D721Med (cell line): ENCODE results near the gene SMYD1.

Experiments used
- DNase-seq: peaks from one replicate; pipeline ENCODE4 v3.0.0; 2011; ENCODE audit warnings: low spot score; ENCODE audit not compliant: insufficient read length
- FAIRE-seq: peaks from 2 replicates; lab custom pipeline; 2011; peaks lifted over from hg19 to GRCh38; lab: Jason Lieb, UNC
- TF ChIP-seq, protein P1 (sequence below): IDR thresholded peaks from 2 replicates; pipeline ENCODE4 v1.5.1; 2012; ENCODE audit warnings: mild to moderate bottlenecking, control low read depth; ENCODE audit not compliant: insufficient read depth; ENCODE audit errors: missing control alignments

SMYD1 gene

DNA sequence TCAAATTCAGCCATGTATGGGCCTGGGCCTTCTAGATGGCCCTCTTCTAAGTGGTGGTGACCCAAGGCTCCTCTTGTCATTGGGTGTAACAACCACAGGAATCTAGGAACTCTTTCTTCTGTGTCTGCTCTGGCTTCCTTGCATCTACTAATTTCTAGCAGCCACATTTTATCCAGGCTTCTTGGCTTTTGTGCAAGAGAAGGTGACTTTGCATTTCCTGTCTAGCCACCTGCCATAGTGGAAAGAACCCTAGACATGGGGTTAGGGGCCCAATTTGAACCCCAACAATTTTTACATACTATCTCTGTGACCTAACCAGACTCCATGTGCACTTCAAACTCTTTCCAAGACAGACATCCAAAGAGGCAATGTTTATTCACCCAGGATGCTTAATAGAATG, 25.1 kb downstream of the SMYD1 start:
- TF ChIP-seq, protein P1, sequence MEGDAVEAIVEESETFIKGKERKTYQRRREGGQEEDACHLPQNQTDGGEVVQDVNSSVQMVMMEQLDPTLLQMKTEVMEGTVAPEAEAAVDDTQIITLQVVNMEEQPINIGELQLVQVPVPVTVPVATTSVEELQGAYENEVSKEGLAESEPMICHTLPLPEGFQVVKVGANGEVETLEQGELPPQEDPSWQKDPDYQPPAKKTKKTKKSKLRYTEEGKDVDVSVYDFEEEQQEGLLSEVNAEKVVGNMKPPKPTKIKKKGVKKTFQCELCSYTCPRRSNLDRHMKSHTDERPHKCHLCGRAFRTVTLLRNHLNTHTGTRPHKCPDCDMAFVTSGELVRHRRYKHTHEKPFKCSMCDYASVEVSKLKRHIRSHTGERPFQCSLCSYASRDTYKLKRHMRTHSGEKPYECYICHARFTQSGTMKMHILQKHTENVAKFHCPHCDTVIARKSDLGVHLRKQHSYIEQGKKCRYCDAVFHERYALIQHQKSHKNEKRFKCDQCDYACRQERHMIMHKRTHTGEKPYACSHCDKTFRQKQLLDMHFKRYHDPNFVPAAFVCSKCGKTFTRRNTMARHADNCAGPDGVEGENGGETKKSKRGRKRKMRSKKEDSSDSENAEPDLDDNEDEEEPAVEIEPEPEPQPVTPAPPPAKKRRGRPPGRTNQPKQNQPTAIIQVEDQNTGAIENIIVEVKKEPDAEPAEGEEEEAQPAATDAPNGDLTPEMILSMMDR: no peak
- FAIRE-seq (no peak), DNase-seq (no peak)

DNA sequence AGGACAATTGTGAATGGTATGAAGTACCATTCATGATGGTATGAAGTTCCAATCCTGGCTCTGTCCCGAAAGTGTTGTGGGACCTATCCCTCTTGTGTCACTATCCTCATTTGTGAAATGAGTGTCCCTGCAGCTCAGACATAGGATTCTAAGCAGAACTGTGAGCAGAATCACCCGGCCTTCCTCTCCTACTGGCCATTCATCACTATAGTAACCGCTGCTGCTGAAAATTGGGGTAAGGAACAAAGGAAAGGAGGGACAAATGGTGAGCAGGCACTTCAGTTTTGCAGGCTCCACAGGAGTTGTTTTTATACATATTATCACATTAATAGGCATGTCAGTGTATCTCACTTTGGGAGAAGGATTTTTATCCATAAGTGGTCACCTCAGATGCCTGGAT, 27.4 kb downstream of the SMYD1 start:
- DNase-seq (no peak), FAIRE-seq (no peak)
- TF ChIP-seq, protein P1: no peak

DNA sequence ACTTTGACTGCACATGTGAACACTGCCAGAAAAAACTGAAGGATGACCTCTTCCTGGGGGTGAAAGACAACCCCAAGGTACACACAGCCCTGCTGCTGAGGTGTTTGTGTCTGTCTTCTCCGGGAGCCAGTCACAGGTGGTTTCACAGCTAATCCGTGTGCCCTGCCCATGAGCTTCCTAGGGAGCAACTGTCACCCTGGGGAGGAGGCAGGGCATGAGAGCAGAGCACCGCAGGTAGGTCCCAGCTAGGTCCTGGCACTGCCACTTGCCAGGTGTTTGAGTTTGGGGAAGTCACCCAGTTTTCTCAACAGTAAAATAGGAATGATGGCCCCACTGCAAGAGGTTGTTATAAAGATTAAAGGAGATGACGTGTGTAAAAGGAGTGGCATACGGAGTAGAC, 29.1 kb downstream of the SMYD1 start:
- TF ChIP-seq, protein P1: no peak
- FAIRE-seq: no peak
- no peak for DNase-seq

DNA sequence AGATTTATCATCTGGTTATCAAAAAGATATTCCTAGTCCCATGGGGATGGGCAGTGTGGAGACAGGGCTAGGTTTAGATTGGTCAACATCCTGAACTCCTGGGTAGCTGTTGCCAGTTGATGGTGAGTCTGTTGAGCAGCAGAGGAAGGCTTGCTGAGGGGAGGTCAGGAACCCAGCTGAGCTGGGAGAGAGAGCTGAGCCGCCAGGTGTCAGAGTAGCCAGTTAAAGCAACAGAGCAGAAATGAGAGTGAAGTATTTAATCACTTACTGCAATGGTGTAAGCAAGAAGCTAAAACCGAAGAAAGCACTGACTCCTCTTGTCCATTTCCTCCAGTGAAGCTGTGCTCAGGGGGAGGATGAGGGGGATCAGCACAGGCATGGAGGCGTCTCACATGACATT, 29.6 kb downstream of the SMYD1 start:
- TF ChIP-seq, protein P1: no peak
- no peak for DNase-seq
- no peak for FAIRE-seq

DNA sequence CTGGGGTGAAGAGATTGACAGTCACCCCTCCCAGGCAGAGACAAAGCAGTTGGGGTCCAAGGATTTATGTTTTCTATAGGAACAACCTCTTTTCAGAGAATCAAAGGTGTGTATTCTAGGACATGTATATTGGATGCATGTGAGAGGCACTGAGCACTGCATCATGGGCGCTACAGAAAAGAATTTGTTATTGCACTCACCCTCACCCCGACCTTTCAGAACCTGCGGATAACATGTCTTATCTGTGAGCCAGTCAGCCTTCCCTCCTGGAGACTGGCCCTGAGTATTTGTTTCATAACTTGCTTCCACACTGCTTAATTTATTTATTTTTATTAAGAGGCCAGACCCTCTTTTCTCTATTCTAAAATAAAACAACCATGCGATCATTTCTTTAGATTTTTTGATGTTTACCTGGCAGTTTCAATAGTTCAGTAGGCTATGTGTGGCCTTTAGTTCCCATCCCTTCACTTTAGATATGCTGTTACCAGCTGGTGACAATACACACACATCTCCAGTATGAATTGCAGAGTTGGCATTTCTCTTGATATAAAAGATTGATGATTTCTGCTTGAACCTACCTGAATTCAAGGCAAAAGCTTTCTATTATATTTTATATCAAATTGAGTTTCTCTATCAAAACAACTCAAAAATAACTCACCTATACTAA, 30.4 kb downstream of the SMYD1 start:
- DNase-seq (no peak), FAIRE-seq (no peak)
- TF ChIP-seq, protein P1: no peak

DNA sequence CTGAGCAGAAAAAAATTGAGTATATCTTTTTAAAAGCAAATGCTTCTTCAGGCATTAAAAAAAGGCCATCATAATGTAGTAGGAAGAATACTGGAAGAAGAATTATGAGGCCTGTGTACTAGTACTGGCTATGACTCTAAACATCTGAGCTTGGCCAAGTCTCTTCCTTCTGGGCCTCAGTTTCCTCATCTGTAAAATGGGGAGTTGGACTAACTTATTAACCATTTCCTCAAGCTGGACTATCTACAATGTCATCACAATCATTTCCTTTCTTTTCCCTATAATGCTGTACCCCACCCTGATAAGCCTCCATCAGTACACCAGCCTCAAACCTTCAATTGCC, 30.9 kb downstream of the SMYD1 start:
- TF ChIP-seq, protein P1: no peak
- FAIRE-seq (no peak), DNase-seq (no peak)

DNA sequence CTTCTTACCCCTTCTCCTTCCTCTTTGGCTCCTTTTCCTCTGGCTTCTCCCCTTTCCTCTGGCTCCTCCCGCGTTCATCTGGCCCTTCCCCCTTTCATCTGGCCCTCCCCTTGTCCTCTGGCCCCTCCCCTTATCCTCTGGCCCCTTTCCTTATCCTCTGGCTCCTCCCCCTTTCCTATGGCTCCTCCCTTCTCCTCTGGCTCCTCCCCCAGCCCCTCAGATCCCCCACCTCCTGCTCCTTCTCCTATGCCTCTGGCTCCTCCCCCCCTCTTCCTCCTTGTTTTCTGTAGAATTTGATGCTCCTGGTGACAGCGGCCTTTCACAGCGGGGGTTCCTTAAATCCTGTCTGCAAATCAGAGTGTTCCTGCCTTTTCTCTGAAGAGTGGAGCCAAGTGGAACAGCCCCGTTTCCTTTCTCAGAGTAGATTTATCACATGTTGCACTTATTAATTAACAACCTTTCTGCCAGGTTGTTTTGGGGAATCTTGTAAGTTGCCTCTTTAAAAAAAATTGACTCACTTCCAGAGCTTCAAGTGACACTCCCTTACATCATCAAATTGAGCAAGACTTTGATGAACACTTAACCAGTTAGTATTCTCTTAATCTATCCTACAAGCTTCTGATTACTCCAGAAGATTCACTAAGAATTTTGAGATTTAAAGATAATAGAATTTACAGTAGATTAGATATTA, 32.3 kb downstream of the SMYD1 start:
- FAIRE-seq (no peak), DNase-seq (no peak)
- TF ChIP-seq, protein P1: no peak
